Eye (tissue), 1 donor: ENCODE measurements around the gene FBXO7.

Experiments
- DNase-seq: peaks from one replicate; pipeline ENCODE4 v3.0.0-alpha.2; 2015

The FBXO7 gene

DNA sequence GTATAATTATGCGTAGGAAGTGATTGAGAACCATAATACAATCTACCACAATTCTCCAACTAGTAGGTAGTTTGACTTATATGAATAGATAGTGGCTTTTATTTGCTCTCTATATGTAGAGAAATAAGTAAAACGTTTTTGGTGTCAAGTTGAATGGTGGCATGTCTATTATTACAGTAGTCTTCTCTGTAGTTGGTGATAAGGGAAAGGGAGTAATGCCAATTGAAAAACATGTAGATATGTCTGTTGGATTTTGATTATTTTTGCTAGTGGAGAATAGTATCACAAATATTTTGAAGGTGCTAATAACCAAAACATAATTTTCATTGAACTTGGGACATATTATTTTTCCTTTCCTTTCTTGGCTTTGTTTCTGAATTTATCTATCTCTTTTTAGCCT is 17.5 kb downstream of the FBXO7 start:
- DNase-seq, result no peak

DNA sequence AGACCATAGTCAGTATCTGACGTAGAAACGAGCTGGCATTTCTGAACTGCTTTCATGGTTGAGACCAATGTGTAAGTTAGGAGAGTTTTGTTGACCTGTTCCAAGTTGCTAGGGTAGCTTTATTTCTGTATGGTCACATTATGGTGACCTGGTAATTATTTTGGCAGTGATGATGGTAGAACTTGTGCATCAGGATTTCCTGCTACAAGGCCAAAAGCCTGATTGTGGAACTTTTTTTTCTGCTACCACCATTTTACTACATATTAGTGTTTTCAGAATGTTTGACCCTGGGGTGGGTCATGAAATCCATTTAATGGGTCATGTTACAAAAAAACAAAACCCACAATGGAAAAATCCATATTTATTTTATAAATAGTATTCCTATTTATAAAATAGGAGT is 18.9 kb downstream of the FBXO7 start:
- DNase-seq, result no peak

DNA sequence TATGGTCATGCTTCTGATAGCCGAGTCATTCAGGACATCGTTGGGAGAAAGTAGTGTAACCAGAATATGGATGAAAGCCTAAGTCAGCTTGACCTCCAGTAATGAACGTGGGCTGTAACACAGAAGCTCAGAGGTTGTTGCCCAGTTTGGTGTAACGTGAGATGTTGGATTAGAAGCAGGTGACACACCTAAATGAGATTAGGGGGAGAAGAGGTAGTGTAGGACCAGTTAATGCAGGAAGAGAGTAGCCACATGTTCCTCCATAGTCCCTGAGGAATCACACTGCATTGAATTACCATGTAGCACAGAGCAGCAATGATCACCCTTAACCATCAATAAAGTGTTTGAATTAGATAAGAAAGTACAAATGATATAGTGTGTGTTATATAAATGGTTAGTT is 20.4 kb downstream of the FBXO7 start:
- DNase-seq, result no peak

DNA sequence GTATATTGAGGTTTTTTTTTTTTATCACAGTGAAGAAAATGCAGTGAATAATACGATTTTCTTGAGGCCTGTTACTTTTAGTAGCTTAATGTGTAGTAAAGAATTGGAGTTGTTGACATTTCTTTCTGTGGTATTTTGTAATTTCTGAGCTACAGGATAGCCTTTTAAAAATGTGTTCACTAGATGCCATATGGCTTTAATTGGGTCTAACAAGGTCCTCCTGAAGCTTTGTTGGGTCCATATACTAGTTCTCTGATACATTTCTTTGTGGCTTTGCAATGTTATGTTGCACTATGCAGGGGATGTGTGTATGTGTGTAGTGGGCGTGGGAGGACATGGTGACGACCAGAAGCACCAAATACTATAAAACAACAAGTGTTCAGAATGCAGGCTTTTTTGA is 25.1 kb downstream of the FBXO7 start:
- DNase-seq, result no peak

DNA sequence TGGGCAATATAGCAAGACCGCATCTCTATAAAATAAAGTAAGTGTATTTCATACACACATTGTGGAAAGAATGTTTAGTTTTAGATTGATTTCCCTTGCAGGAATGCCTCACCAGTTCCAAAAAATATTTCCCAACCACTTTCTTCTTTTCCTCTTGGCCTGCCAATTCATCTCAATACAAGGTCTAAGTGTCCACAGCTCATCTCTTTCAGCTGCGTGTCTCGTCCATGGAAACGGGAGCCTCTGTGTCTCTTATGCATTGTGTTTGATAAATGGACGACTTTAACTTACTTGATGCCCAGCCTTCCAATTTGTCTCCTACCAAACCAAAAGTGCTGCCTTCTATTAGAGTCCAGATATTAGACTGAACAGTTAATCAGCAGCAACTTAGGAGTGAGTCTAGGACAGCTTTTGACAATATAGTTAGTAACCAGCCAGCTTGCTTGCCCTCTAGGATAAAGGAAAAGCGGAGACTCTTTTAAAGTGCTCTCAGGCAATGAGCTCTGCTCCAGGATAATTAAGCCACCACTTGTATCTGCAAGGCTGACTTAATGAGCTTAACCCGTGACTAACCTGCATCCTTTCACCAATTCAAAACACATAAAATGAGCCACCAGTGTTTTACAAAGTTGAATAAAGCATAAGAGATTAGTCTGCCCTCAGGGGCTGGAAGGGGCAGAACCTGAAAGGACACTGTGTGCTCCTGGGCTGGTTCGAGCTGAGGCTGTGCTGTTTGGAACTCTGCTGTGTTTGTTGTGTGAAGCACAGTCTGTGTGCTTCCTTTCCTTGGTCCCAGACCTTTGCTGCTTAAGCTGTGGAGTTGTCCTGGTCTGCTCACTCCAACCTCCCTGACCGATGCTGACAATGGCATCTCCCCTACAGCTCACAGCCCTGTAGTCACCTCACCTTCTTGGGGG is 27.5 kb downstream of the FBXO7 start:
- no peak for DNase-seq

DNA sequence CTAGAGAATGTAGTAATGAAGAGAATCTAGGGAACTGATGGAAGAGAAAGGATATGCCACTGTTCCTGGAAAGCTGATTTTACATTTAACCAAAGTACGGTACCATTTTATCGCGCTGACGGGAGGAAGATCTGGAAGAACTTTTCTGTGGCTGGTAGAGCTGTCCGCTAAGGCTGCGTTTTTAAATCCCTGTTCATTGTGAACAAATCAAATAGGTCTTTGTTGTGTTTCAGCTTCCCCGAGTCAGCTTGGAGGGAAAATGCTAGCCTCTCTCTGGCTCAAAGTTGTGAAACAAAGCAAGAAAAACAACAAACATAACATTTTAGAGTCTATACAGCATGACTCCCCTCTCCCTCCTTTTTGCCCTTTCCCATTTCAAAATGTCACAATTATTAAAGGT is 34.4 kb downstream of the FBXO7 start:
- no peak for DNase-seq

DNA sequence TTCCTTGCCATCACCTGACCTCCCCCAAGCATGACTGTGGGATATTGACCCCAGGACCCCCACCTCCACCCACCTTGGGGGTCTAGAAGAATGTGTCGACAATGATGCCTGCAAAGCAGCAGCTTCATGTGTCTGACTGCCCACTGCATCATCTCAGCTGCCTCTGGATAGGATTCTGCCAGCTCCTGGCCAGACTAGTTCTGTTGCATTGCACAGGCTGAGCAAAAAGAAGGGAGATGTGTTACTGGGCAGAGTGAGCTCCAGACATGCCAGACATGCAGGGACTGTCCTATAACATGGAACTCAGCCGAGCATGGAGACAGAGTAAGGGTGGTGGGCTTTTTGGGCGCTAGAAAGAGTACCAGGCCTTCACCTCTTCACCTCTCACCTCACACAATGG is 36.7 kb downstream of the FBXO7 start:
- no peak for DNase-seq

DNA sequence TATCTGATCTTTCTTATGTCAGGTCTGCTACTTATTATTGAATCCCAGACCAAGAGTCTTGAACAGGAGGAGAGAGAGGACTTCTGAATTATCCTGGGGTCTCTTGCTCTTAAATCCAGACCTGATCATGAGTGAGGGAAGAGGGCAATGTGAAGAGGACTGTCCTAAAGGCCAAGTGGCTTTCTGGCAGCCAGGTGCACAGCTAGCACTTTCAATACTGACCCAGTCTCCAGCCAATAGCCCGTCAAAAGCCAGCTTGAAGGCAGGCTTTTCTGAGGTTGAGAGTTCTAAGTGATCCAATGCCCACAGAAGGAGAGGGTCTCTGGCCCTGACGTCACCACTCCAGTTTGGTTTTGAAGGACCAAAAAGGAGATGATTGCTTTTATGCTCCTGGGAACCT is 37.2 kb downstream of the FBXO7 start:
- no peak for DNase-seq

DNA sequence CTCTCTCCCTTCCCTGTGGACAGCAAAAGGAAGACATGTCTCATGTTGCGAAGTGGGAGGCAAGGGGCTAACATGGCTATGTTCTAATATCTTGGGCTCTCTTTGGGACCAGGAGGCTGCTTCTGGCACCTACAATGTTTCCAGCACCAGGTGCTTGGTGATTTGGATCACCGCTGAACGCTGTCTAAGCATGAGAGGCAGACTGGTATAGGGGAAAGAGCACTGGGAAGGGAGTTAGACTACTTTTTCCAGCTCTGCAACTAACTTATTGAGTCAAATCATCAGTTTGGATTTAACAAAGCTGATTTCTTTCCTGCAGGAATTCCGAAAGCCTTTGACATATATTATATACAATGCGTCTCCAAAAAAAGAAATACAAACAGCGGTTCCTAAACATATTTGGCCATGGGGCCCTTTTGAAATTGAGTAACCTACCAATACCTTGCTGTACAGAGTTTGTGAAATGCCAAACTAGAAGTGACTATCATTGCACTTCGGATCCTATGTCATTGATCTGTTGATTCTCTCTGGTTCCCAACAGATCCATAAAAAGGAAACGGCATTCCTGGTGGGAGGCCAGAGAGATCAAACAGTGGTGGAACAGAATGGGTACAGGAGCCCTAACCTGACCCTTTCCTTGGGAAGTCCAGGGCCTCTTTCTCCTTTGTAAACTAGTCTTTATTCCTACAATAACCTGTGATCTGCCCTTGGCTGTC is 37.8 kb downstream of the FBXO7 start:
- DNase-seq, result no peak

DNA sequence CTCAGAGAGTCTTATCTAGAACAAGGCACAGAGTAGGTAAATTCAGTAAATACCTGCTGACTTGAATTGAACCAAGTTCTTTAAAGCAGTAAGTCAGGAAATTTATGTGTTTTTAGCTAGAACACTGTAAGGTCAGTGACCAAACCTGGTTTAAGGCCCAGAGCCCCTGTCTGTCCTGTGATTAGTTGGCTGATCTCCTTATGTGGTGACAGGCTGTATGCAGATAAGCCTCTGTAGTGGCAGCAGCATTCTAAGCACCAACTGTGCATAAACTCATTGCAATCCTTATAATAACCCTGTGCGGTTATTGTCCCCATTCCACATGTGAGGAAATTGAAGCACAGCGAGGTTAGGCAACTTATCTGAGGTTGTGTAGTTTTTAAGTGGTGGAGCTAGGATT is 40.5 kb downstream of the FBXO7 start:
- no peak for DNase-seq

DNA sequence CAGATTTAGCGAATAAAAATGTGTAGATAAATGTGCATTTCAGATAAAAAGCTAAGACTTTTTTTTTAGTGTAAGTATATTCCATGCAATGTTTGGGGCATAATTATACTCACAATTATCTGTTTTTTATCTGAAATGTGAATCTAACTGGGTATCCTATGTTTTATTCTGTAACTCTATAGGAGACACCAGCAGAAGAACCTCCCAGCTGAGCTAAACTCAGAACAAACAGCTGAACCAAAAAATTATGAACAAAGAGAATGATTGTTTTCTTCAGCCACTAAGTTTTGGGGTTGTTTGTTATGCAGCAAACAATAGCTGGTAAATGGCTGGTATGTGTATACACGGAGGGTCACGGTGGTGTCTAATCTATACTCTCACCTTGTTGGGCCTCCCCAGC is 42.9 kb downstream of the FBXO7 start:
- no peak for DNase-seq

DNA sequence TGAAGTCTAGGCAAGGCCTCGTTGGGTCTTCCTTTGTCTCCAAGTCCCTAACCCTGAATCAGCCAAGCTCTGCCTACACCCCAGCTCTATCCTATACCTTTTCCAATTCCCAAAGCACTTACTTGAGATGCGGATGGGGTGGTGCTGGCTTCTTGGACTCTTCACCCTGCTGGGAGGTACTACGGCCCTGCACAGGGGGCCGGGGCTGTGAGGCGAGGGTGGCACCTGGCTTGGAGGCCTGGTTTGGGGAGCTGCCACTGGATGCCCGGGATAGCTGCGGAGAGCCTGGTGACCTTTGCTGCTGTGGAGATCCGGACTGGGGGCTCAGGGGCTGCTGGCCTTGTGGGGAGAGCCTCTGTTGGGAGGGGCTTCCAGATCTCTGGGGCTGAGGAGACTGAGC is 43.3 kb downstream of the FBXO7 start:
- DNase-seq, result no peak

DNA sequence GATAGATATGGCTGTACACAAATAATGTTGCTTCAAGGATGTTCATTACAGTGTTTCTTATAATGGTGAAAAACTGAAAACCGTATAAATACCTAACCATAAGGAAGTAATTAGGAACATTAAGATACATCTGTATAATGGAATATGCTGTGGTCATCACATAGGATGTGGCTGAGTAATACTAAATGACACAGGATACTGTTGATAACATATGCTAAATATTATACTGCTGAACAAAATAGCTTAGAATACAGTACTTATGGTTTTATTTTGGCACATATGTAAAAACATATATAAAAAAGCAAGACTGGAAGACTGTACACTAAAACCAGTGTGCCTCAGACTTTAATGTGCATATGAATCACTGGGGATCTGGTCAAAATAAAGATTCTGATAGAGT is 43.8 kb downstream of the FBXO7 start:
- DNase-seq, result no peak

DNA sequence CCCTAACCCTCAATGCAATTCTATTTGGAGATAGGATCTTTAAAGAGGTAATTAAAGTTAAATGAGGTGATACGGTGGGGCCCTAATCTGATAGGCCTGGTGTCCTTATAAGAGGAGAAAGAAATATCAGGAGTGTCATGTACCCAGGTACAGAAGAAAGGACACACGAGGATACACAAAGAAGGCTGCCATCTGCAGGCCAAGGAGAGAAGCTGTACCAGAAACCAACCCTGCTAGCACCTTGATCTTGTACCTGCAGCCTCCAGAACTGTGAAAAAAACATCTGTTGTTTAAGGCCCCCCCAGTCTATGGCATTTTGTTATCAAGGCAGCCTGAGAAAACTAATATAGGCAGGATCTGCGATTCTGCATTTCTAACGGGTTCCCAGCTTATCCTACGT is 44.2 kb downstream of the FBXO7 start:
- no peak for DNase-seq

DNA sequence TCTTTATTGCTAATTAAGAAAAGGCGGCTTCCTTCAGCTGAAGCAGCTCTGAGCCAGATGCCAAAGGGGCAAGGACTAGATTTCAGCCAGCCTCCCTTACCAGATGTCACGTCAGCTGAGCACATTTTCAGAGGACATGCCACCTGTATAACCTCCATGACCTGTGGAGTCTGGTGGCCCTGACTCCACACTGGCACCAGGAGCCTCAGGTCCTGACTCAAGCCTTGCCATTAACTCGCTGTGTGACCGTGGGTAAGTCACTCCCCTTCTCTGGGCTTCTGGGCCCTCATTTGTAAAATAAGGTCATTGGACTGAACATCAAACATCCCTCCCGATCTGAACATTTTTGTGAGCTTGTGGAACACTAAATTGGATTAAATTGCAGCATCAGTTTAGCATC is 46.0 kb downstream of the FBXO7 start:
- no peak for DNase-seq

DNA sequence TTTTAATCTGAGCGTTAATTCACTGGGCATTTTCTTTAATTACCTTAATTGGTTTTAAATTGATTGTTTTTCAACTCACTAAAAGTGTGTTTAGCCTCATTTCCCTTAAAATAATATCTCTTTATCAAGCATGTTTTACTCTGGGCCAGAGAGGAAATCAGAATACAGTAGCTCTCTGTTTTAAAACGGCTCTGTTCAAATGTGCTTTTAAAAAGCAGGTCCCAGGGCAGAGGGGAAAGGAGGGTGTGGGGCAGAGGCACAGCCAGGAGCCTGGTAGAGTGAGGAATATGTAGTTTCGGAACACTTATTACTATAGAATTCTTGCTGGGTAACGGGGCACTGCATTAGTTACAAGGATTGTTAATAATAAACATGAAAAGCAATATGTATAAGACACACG is 47.6 kb downstream of the FBXO7 start:
- no peak for DNase-seq

DNA sequence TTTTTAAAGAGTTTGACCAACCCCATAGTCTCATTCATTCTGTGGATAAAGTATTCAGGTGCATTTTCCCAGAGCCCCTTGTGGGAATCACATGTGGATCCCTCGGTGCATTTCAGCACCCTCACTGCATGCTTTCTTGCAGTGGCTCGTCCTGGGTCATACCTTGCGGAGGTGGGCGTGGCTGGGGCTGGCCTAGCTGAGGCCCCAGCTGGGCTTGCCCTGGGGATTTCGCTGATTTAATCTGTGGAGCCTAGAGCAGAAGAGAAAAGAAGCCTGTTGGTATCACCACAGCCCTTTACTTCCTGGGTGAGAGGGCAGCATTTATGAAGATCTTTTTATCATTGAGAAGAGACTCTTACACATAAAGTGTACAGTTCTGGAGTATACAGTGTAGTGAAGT is 53.1 kb downstream of the FBXO7 start:
- no peak for DNase-seq

DNA sequence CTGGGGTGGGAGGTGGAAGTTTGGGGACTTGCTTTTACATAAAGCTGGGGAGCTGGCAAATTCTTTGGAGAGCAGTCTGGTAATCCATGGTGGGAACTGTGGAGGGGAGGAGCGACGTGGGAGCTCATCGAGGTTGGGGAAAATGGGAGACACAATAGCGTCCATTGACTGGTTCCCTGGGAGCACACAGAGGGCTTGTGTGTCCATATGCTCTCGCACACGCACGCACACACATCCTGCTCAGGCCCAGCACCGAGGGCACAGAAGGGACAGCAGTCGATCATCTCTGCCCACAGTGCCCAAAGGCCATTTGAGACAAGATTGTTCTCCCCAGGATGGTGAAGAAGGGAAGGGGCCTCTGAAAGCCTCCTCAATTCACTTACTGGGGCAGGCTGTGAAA is 53.7 kb downstream of the FBXO7 start:
- no peak for DNase-seq

DNA sequence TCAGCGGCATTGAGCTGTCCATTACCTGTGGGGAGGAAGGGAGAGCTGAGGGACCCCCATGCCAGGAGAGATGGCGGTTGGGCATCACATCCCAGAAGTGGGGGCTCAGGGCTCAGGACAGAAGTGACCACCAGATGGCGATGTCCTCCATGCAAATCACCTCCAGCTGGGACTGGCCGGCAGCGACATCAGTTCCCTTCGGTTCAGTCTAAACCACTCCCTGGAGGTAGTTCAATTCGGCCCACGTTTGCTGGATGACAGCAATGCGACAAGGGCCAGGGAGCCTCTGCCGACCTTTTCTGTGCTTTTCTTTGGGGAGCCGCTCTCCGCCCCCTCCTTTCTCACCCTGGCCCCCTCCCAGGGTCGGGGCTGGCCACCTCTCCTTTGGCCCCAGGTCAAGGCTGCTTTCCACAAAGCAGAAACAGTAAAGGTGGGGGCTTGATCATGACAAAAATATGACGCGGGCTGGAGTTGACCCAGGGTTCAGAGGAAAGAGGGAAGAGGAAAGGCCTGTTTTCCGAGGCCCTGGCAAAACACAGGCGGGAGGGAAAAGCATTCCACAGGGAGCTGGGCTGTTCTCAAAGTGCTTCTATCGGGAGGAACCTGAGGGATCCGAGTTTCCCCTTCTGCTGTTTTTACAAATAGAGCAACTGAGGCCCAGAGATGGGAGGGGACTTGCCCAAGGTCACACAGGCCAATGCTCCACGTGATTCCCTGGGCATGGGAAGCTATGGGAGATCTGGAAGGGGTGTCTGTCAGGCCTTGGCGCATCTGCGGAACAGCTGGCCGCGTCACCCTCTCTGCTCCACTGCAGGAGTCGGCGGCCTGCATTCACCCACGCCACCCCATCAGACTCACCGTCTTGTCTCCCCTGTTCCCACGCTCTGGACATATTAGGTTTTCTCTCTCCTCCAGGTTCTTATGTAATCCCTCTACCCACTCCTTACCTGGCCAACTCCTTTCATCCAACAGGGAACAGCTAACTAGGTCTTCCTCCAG is 54.7 kb downstream of the FBXO7 start:
- DNase-seq, result peak; percentile 93

DNA sequence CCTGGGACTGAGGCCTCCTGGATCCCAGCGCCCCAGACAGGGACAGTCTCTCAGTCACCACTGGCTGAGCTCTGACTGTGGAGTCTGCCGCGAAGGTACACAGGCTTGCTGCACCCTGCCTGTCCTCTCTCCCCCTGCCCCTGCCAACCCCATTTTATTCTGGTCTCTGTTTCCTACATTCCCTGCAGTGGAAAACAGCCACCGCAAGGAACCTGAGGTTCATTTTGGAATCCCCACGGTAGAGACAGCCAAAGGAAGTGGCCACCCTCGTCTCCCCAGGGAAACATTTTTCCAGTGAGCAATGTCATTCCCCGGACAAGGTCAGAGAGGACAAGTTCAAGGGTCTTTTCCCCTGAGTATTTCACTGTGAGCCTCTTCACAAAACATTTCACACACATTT is 56.6 kb downstream of the FBXO7 start:
- DNase-seq, result no peak

DNA sequence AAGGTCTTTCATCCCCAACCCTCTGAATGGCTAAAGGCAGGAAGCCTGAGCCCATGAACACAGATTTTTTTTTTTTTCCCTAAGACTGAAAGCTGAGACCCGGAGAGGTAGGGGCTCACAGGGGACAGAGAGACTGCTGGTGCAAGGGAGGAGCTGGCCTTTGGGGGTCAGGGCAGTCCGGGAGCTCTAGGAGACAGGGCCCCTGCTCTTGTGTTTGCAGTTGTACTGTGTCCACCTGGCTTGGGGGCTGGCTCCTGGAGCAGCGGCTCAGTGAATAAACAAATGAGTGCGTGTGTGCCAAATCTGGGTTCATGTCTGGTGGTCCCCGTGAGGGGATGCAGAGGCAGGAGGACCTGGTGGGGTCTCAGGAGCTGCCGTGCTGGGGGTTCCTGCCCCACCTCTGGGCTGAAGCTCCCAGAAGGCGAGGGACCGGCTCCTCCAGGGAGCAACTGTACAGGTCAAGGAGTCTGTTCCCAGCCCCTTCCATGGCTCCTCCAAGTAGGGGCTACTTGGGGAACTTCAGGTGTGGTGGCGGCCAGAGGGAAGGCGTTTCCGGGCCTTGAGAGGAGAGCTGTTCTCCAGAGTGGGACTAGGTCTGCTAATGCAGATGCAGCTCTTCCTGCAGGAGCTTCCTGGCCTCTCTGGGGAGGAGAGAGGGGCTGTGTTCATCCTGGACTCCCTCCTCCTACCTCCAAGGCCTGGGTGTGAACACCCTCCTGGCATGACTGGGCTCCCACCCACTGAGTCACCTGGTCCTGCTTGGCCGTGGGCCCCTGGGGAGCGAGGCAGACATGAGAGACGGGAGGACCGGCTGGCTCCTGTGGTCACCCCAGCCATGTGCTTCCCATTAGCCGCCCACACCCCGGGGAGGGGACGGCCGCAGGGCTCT is 57.6 kb downstream of the FBXO7 start:
- DNase-seq, result peak; percentile 53

DNA sequence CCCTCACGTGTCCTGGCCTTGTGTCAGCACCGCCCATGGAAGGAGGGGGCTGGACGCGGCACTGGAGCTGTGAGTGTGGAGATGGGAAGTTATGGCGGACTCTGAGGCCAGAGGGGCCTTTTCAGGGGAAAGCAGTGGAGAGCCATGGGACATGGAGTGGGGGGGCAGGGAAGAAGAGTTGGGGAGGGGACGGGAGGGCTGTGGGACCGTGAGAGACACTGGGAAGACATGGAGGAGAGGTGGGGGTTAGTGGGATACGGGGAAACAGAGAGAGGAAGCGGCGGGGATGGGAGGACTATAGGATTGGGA is 58.2 kb downstream of the FBXO7 start:
- peak; percentile 74 for DNase-seq
